HG02870 (cell line): ENCODE data around the gene CKMT1B.
"Not testable (repeated sequence)": the region's sequence is repeated elsewhere in the genome, so short reads cannot be mapped to it uniquely, and the experiment has no call there.

ENCODE experiments used
- ATAC-seq: cut with Tn5 transposase; IDR thresholded peaks from one replicate; pipeline ENCODE4 v1.9.1; 2021; ENCODE audit warnings: mild to moderate bottlenecking, moderate library complexity; ENCODE audit not compliant: unreplicated experiment

Gene CKMT1B

GRCh38 chr15:43593328-43594190 lies at the start of gene CKMT1B:
Gene CKMT1B (plus strand): TSS chr15:43594027. CDS start chr15:43594219, 192 bp downstream.
- not testable (repeated sequence) for ATAC-seq

GRCh38 chr15:43544266-43544665 lies 49.6 kb upstream of the CKMT1B start:
- ATAC-seq = no peak

GRCh38 chr15:43545426-43545825 lies 48.4 kb upstream of the CKMT1B start:
- ATAC-seq = no peak

- ATAC-seq = no peak
These were observed 46.3 kb upstream of the CKMT1B start for GRCh38 chr15:43547539-43547938.

- ATAC-seq = no peak
These were observed 43.1 kb upstream of the CKMT1B start for GRCh38 chr15:43550527-43551363.

GRCh38 chr15:43552256-43552655 lies 41.6 kb upstream of the CKMT1B start:
- no peak for ATAC-seq

GRCh38 chr15:43552986-43553385 lies 40.8 kb upstream of the CKMT1B start:
- ATAC-seq = no peak

- ATAC-seq = not testable (repeated sequence)
These were observed 31.1 kb upstream of the CKMT1B start for GRCh38 chr15:43562753-43563152.

GRCh38 chr15:43563793-43564192 lies 30.0 kb upstream of the CKMT1B start:
- not testable (repeated sequence) for ATAC-seq

GRCh38 chr15:43566615-43567014 lies 27.2 kb upstream of the CKMT1B start:
- not testable (repeated sequence) for ATAC-seq

GRCh38 chr15:43574607-43575006 lies 19.2 kb upstream of the CKMT1B start:
- not testable (repeated sequence) for ATAC-seq

- ATAC-seq = peak; percentile 96
These were observed 3.9 kb upstream of the CKMT1B start, which contains the start of gene PPIP5K1 for GRCh38 chr15:43589778-43590466. Gene PPIP5K1 (minus strand): TSS chr15:43590208. CDS start chr15:43584504, 5,704 bp downstream.

- ATAC-seq = not testable (repeated sequence)
These were observed 986 bp upstream of the CKMT1B start for GRCh38 chr15:43592841-43593240.

GRCh38 chr15:43599131-43599530 lies 5.3 kb downstream of the CKMT1B start:
- not testable (repeated sequence) for ATAC-seq

- ATAC-seq = not testable (repeated sequence)
These were observed 6.4 kb downstream of the CKMT1B start for GRCh38 chr15:43600200-43600599.

GRCh38 chr15:43602233-43602632 lies 8.4 kb downstream of the CKMT1B start:
- ATAC-seq = not testable (repeated sequence)

- not testable (repeated sequence) for ATAC-seq
These were observed 23.9 kb downstream of the CKMT1B start for GRCh38 chr15:43617750-43618149.

GRCh38 chr15:43618700-43619099 lies 24.9 kb downstream of the CKMT1B start, which contains the start of gene STRC:
Gene STRC (minus strand): TSS chr15:43618800. CDS start chr15:43618722, 78 bp downstream.
- ATAC-seq = not testable (repeated sequence)

GRCh38 chr15:43622068-43622799 lies 28.4 kb downstream of the CKMT1B start:
- not testable (repeated sequence) for ATAC-seq

GRCh38 chr15:43625106-43625505 lies 31.3 kb downstream of the CKMT1B start:
- ATAC-seq = no peak
